ENCODE measurements around the gene TWNK. TPM values are rescaled to one million over a fixed set of nuclear protein-coding genes. Genes with fewer than 3 reads are reported as not detected.

Gene TWNK
- total and polyA plus RNA-seq, 9 of the 15 experiments (the other 6 are each of a cell fraction or from before 2014, with no cell fraction given) = 11.6 to 34.7 (median 17.4) TPM

DNA sequence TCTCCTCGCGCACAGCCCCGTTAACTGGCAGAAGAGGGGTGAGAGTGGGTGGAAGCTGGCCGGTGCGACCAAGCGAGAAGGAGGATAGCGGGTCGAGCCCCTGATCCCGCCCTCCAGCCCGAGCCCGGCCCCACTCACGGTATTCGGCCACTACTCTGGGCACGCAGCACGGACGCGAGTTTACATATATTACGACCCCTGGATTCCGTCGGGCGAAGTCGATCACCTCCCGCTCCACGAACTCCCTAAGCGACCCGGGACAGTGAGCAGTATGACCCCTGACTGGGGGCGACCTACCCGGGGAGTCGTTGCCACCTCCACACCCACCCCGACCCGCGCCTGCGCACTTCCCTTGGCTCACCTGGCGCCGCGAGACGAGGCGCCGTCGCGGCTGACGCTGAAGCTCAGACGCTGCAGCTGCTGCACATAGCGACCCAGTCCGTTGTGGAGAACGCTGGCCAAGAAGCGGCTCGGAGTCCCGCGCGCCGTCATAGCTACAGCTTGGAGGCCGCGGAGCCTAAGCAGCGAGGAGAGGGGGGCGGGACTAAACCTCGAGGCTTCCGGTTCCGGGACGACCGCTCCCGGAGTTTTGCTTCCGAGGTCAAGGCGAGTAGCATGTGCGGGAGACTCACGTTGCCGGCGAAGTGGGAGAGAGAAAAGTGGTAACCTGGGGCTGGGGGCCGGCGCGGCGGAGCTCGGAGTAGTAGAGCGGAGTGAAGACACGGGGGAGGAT lies at the start of gene TWNK, which contains the start of gene MRPL43 (continued):
- TF ChIP-seq MAX (CRISPR knock-in tag; IDR thresholded peaks at IDR 0.05) = peak; percentile 91
- TF ChIP-seq, protein P1, sequence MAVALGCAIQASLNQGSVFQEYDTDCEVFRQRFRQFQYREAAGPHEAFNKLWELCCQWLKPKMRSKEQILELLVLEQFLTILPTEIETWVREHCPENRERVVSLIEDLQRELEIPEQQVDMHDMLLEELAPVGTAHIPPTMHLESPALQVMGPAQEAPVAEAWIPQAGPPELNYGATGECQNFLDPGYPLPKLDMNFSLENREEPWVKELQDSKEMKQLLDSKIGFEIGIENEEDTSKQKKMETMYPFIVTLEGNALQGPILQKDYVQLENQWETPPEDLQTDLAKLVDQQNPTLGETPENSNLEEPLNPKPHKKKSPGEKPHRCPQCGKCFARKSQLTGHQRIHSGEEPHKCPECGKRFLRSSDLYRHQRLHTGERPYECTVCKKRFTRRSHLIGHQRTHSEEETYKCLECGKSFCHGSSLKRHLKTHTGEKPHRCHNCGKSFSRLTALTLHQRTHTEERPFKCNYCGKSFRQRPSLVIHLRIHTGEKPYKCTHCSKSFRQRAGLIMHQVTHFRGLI (CRISPR knock-in tag; IDR thresholded peaks at IDR 0.05) = no peak
- no peak for TF ChIP-seq CC2D1A (IDR thresholded peaks at IDR 0.05)
- TF ChIP-seq TRIM28 (IDR thresholded peaks at IDR 0.05) = no peak
- TF ChIP-seq MTA1 (IDR thresholded peaks at IDR 0.05; ENCODE audit: borderline replicate concordance) = no peak
- TF ChIP-seq POU5F1 (IDR thresholded peaks at IDR 0.05; ENCODE audit: borderline replicate concordance, low read depth, low read length, partially characterized antibody) = no peak
- TF ChIP-seq ZNF354B (CRISPR knock-in tag; IDR thresholded peaks at IDR 0.05) = no peak
- TF ChIP-seq, protein P2, sequence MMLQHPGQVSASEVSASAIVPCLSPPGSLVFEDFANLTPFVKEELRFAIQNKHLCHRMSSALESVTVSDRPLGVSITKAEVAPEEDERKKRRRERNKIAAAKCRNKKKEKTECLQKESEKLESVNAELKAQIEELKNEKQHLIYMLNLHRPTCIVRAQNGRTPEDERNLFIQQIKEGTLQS (IDR thresholded peaks at IDR 0.05) = no peak
- TF ChIP-seq, protein P2 (CRISPR knock-in tag; conservative IDR thresholded peaks at IDR 0.05) = no peak
- TF ChIP-seq ELF1 (tag; IDR thresholded peaks at IDR 0.05) = no peak; the same call in 1 of the 2 replicates
- TF ChIP-seq NR3C1 (CRISPR knock-in tag; IDR thresholded peaks at IDR 0.05) = no peak
- TF ChIP-seq L3MBTL2 (IDR thresholded peaks at IDR 0.05) = peak; percentile 89
- no peak for TF ChIP-seq ZNF280A (IDR thresholded peaks at IDR 0.05; ENCODE audit: low read depth, partially characterized antibody)
- TF ChIP-seq CAMTA2 (CRISPR knock-in tag; conservative IDR thresholded peaks at IDR 0.05) = no peak

Measured in K562 (cell line).